ENCODE data around the gene NF1.

DNA sequence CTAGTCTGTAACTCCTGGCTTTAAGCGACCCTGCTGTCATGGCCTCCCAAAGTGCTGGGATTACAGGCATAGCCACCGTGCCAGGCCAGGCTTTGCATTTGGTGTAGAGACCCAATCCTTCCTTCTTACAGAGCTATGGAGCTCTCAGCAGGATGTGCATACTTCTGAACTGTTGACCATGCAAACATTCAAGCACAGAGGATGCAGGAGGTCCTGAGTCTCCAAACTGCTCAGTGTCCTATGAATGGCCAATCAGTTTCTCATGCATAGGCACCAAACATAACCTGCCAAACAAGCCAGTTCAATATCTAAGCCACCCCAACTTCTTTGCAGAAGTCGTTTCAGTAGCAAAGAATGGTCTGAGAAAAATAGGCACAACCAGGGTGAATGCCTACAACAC, 40.0 kb upstream of the NF1 start:
- TF ChIP-seq, protein P1, sequence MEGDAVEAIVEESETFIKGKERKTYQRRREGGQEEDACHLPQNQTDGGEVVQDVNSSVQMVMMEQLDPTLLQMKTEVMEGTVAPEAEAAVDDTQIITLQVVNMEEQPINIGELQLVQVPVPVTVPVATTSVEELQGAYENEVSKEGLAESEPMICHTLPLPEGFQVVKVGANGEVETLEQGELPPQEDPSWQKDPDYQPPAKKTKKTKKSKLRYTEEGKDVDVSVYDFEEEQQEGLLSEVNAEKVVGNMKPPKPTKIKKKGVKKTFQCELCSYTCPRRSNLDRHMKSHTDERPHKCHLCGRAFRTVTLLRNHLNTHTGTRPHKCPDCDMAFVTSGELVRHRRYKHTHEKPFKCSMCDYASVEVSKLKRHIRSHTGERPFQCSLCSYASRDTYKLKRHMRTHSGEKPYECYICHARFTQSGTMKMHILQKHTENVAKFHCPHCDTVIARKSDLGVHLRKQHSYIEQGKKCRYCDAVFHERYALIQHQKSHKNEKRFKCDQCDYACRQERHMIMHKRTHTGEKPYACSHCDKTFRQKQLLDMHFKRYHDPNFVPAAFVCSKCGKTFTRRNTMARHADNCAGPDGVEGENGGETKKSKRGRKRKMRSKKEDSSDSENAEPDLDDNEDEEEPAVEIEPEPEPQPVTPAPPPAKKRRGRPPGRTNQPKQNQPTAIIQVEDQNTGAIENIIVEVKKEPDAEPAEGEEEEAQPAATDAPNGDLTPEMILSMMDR (IDR thresholded peaks at IDR 0.05; ENCODE audit: poor library complexity): no peak
- no peak for TF ChIP-seq EZH2phosphoT487 (IDR thresholded peaks at IDR 0.05; ENCODE audit: low read depth, severe bottlenecking, unreplicated experiment)
